IMR-90 (cell line): ENCODE data around the gene CKAP2L. TPM values are rescaled to one million over a fixed set of nuclear protein-coding genes. Genes with fewer than 3 reads are reported as not detected.

Experiments used
- ATAC-seq: fragments of 200-7000 bp; cut with Tn5 transposase; 2 replicates; pipeline ENCODE4 v1.9.1; 2020; ENCODE audit warnings: low read depth, mild to moderate bottlenecking, moderate library complexity
- BruUV-seq: library from RNA; stranded (reverse); fragments of 400-500 nt; replicated peaks from 2 replicates; lab custom pipeline; 2021; lab: Mats Ljungman, UMichigan
- CTCF ChIA-PET: fragments of 300-600 bp; formaldehyde crosslinking; extraction: SDS; loops from one replicate; lab custom pipeline; 2021; ENCODE audit warnings: antibody characterized with exemption; lab: Yijun Ruan, JAX
- POLR2A ChIA-PET: fragments of 300-600 bp; sonication (Branson Sonifier 250); formaldehyde crosslinking; loops from one replicate; lab custom pipeline; 2022; ENCODE audit warnings: antibody characterized with exemption; ENCODE audit not compliant: unreplicated experiment; lab: Charles Lee
- DNase-seq: peaks from one replicate; pipeline ENCODE4 v3.0.0; 2013
- H2AFZ ChIP-seq: replicated peaks from 2 replicates; pipeline ENCODE3; 2013; ENCODE audit warnings: low read length, mild to moderate bottlenecking; ENCODE audit not compliant: poor library complexity
- H2AK5ac ChIP-seq: 2 replicates; pipeline ENCODE4 v1.6.1; 2013; ENCODE audit warnings: low read depth, low read length, inconsistent platforms
- H2AK9ac ChIP-seq: replicated peaks from 2 replicates; pipeline ENCODE3; 2013; ENCODE audit warnings: mild to moderate bottlenecking, low read depth, low read length, moderate library complexity; ENCODE audit not compliant: poor library complexity
- H2BK120ac ChIP-seq: 2 replicates; pipeline ENCODE4 v1.6.1; 2013; ENCODE audit warnings: low read depth, low read length, inconsistent platforms
- H2BK15ac ChIP-seq: 3 replicates; pipeline ENCODE4 v1.6.1; 2013; ENCODE audit warnings: low read depth, low read length, inconsistent platforms
- H2BK20ac ChIP-seq: 2 replicates; pipeline ENCODE4 v1.6.1; 2013; ENCODE audit warnings: low read depth, mild to moderate bottlenecking, inconsistent platforms, low read length, moderate library complexity
- H2BK5ac ChIP-seq: 2 replicates; pipeline ENCODE4 v1.6.1; 2013; ENCODE audit warnings: mild to moderate bottlenecking, low read depth, low read length, inconsistent platforms; ENCODE audit not compliant: poor library complexity, severe bottlenecking
- H3K14ac ChIP-seq: replicated peaks from 2 replicates; pipeline ENCODE4 v1.6.1; 2013; ENCODE audit warnings: low read depth, low read length, inconsistent platforms
- H3K18ac ChIP-seq: 2 replicates; pipeline ENCODE4 v1.6.1; 2013; ENCODE audit warnings: low read depth, low read length, control low read depth
- H3K23ac ChIP-seq: 2 replicates; pipeline ENCODE4 v1.6.1; 2013; ENCODE audit warnings: low read depth, low read length, inconsistent platforms
- H3K27ac ChIP-seq: 2 replicates; pipeline ENCODE4 v1.5.1; 2013; ENCODE audit warnings: mild to moderate bottlenecking, control low read depth, low read length; ENCODE audit not compliant: insufficient read depth
- H3K27me3 ChIP-seq: 2 replicates; pipeline ENCODE4 v1.6.1; 2013; ENCODE audit warnings: low read length; ENCODE audit not compliant: control insufficient read depth, insufficient read depth
- H3K36me3 ChIP-seq: 2 replicates; pipeline ENCODE4 v1.6.1; 2013; ENCODE audit warnings: low read length, mixed read lengths; ENCODE audit not compliant: control insufficient read depth, insufficient read depth
- H3K4ac ChIP-seq: 2 replicates; pipeline ENCODE4 v1.6.1; 2013; ENCODE audit warnings: low read depth, low read length, inconsistent platforms
- H3K4me1 ChIP-seq: 2 replicates; pipeline ENCODE4 v1.6.1; 2013; ENCODE audit warnings: low read length, mixed read lengths; ENCODE audit not compliant: control insufficient read depth, insufficient read depth
- H3K4me2 ChIP-seq: 2 replicates; pipeline ENCODE4 v1.6.1; 2013; ENCODE audit warnings: low read depth, mild to moderate bottlenecking, control low read depth, low read length, moderate library complexity
- H3K4me3 ChIP-seq: 2 replicates; pipeline ENCODE4 v1.5.1; 2013; ENCODE audit warnings: low read depth, mild to moderate bottlenecking, control low read depth, low read length, moderate library complexity; ENCODE audit not compliant: insufficient read depth
- H3K56ac ChIP-seq: 2 replicates; pipeline ENCODE4 v1.6.1; 2013; ENCODE audit warnings: low read length, inconsistent platforms; ENCODE audit not compliant: insufficient read depth; ENCODE audit errors: extremely low read depth
- H3K79me1 ChIP-seq, 2 experiments: 2 replicates each; pipeline ENCODE4 v1.6.1; 2013; ENCODE audit warnings: low read length in 2 of 2, inconsistent platforms in 1 of 2, low read depth in 1 of 2
- H3K9ac ChIP-seq: 2 replicates; pipeline ENCODE4 v1.6.1; 2013; ENCODE audit warnings: low read depth, low read length, control low read depth
- H3K9me1 ChIP-seq: 2 replicates; pipeline ENCODE4 v1.6.1; 2013; ENCODE audit warnings: low read length, inconsistent platforms; ENCODE audit not compliant: insufficient read depth
- H3K9me3 ChIP-seq: 2 replicates; pipeline ENCODE4 v1.6.1; 2013; ENCODE audit warnings: low read length; ENCODE audit not compliant: control insufficient read depth, insufficient read depth
- H4K20me1 ChIP-seq: 2 replicates; pipeline ENCODE4 v1.6.1; 2013; ENCODE audit warnings: low read length, inconsistent platforms; ENCODE audit not compliant: insufficient read depth
- H4K5ac ChIP-seq: 2 replicates; pipeline ENCODE4 v1.6.1; 2013; ENCODE audit warnings: mild to moderate bottlenecking, low read depth, low read length, control low read depth
- H4K8ac ChIP-seq, 2 experiments: 2 replicates each; pipeline ENCODE4 v1.6.1; 2013; ENCODE audit warnings: low read depth in 2 of 2, low read length in 2 of 2, control low read depth in 1 of 2, inconsistent platforms in 1 of 2
- H4K91ac ChIP-seq: 2 replicates; pipeline ENCODE4 v1.6.1; 2013; ENCODE audit warnings: low read depth, low read length, inconsistent platforms; ENCODE audit not compliant: insufficient read depth
- BHLHE40 ChIP-seq: fragments of 150-350 bp; IDR thresholded peaks from 2 replicates; pipeline ENCODE4 v1.6.1; 2016; ENCODE audit warnings: mild to moderate bottlenecking, low read depth, low read length
- CEBPB ChIP-seq: IDR thresholded peaks from 2 replicates; pipeline ENCODE4 v1.6.1; 2012; ENCODE audit warnings: low read depth, low read length, improper control_type of control experiment
- CHD1 ChIP-seq: IDR thresholded peaks from 2 replicates; pipeline ENCODE4 v1.6.1; 2012; ENCODE audit warnings: low read depth, low read length, improper control_type of control experiment
- CTCF ChIP-seq: conservative IDR thresholded peaks from 2 replicates; pipeline ENCODE4 v1.5.1; 2012; ENCODE audit warnings: mild to moderate bottlenecking, low read depth, low read length, improper control_type of control experiment
- FOS ChIP-seq: fragments of 150-350 bp; IDR thresholded peaks from 2 replicates; pipeline ENCODE4 v1.6.1; 2016; ENCODE audit warnings: low read depth, low read length
- MAFK ChIP-seq: IDR thresholded peaks from 2 replicates; pipeline ENCODE4 v1.6.1; 2012; ENCODE audit warnings: low read depth, low read length, improper control_type of control experiment
- MAZ ChIP-seq: IDR thresholded peaks from 2 replicates; pipeline ENCODE4 v1.6.1; 2012; ENCODE audit warnings: low read depth, mild to moderate bottlenecking, low read length, improper control_type of control experiment, moderate library complexity, borderline replicate concordance
- MXI1 ChIP-seq: IDR thresholded peaks from 2 replicates; pipeline ENCODE4 v1.6.1; 2012; ENCODE audit warnings: low read depth, mild to moderate bottlenecking, low read length, moderate library complexity, borderline replicate concordance
- NFE2L2 ChIP-seq: fragments of 150-350 bp; IDR thresholded peaks from 2 replicates; pipeline ENCODE4 v1.6.1; 2016; ENCODE audit warnings: low read depth, mild to moderate bottlenecking, low read length
- POLR2A ChIP-seq: IDR thresholded peaks from 2 replicates; pipeline ENCODE4 v1.6.1; 2012; ENCODE audit warnings: mild to moderate bottlenecking, low read depth, low read length
- RAD21 ChIP-seq: IDR thresholded peaks from 2 replicates; pipeline ENCODE4 v1.6.1; 2012; ENCODE audit warnings: low read length, improper control_type of control experiment
- RCOR1 ChIP-seq: IDR thresholded peaks from 2 replicates; pipeline ENCODE4 v1.6.1; 2012; ENCODE audit warnings: mild to moderate bottlenecking, low read length, improper control_type of control experiment; ENCODE audit not compliant: insufficient replicate concordance
- RFX5 ChIP-seq: IDR thresholded peaks from 2 replicates; pipeline ENCODE4 v1.8.0; 2012; ENCODE audit warnings: low read depth, mild to moderate bottlenecking, low read length, moderate library complexity
- SMC3 ChIP-seq: fragments of 150-350 bp; IDR thresholded peaks from 2 replicates; pipeline ENCODE4 v1.6.1; 2016; ENCODE audit warnings: low read depth, mild to moderate bottlenecking, antibody characterized with exemption, low read length, moderate library complexity
- WGBS, 2 experiments: methylation state at CpG; one replicate each; pipeline versions ENCODE4 v1.1.5 to v1.1.7; 2013; ENCODE audit warnings: missing lambda C conversion rate in 2 of 2; ENCODE audit not compliant: insufficient read length in 1 of 2; ENCODE audit errors: extremely low coverage in 2 of 2; 5-methylcytosine and 5-hydroxymethylcytosine counted together
- dilution Hi-C: fragments of 300-500 bp; cut with HindIII; formaldehyde crosslinking; loops from one replicate; pipeline ENCODE4 v1.14.3; 2018; ENCODE audit warnings: low sequenced_read_pairs; ENCODE audit not compliant: unreplicated experiment
- in situ Hi-C: fragments of 300-500 bp; cut with MboI; formaldehyde crosslinking; loops from 3 replicates; pipeline ENCODE4 v1.14.3; 2019; ENCODE audit warnings: low sequenced_read_pairs, inconsistent platforms, mixed read lengths
- intact Hi-C: fragments of 100-400 bp; cut with micrococcal nuclease; formaldehyde crosslinking; loops from 2 replicates; pipeline ENCODE4 v1.10.0; 2022
- polyA plus RNA-seq, 3 experiments: library from polyadenylated mRNA; depleted of rRNA; stranded (reverse); fragments of >200 nt; gene quantifications; 2 replicates each; pipeline ENCODE4 v1.2.3, GENCODE V29; 2012; ENCODE audit warnings: low replicate concordance in 1 of 3
- total RNA-seq: library from RNA; depleted of rRNA; stranded (reverse); fragments of >200 nt; gene quantifications from 2 replicates; pipeline ENCODE4 v1.2.3, GENCODE V29; 2012
- TF ChIP-seq, protein P1 (sequence below): fragments of 150-350 bp; IDR thresholded peaks from 2 replicates; pipeline ENCODE4 v1.6.1; 2016; ENCODE audit warnings: low read depth, mild to moderate bottlenecking, low read length, moderate library complexity, borderline replicate concordance
- TF ChIP-seq, protein P2 (sequence below): fragments of 150-350 bp; IDR thresholded peaks from 2 replicates; pipeline ENCODE4 v1.6.1; 2017; ENCODE audit warnings: mild to moderate bottlenecking, antibody characterized with exemption, low read length, low read depth

CKAP2L gene
- total and polyA plus RNA-seq, 2 of the 4 experiments (the other 2 are of a cell fraction): 6.4 to 9.9 TPM

- dilution Hi-C loops: no loop called here
- H2BK20ac ChIP-seq: no peak overlapping the region
- no peak overlapping the region for H3K14ac ChIP-seq
- no peaks in the 10 kb centered on the region for H4K20me1 ChIP-seq
- H2BK5ac ChIP-seq: no peak overlapping the region
- H2AFZ ChIP-seq: no peak overlapping the region
- no peaks in the 10 kb centered on the region for H3K4me1 ChIP-seq
- H3K27ac ChIP-seq: no peak overlapping the region
- no peak for TF ChIP-seq BHLHE40
- no peak for TF ChIP-seq MAFK
- TF ChIP-seq, protein P1, sequence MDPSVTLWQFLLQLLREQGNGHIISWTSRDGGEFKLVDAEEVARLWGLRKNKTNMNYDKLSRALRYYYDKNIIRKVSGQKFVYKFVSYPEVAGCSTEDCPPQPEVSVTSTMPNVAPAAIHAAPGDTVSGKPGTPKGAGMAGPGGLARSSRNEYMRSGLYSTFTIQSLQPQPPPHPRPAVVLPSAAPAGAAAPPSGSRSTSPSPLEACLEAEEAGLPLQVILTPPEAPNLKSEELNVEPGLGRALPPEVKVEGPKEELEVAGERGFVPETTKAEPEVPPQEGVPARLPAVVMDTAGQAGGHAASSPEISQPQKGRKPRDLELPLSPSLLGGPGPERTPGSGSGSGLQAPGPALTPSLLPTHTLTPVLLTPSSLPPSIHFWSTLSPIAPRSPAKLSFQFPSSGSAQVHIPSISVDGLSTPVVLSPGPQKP: no peak
- no peak for TF ChIP-seq RAD21
- no peak for TF ChIP-seq CEBPB
- TF ChIP-seq CHD1: no peak
- TF ChIP-seq POLR2A: no peak
- no peak for TF ChIP-seq CTCF
- no peak for TF ChIP-seq SMC3
- TF ChIP-seq MAZ: no peak
- TF ChIP-seq RFX5: no peak
- no peak for TF ChIP-seq RCOR1
- no peak for TF ChIP-seq FOS
- TF ChIP-seq NFE2L2: no peak
- TF ChIP-seq MXI1: no peak
- TF ChIP-seq, protein P2, sequence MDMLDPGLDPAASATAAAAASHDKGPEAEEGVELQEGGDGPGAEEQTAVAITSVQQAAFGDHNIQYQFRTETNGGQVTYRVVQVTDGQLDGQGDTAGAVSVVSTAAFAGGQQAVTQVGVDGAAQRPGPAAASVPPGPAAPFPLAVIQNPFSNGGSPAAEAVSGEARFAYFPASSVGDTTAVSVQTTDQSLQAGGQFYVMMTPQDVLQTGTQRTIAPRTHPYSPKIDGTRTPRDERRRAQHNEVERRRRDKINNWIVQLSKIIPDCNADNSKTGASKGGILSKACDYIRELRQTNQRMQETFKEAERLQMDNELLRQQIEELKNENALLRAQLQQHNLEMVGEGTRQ: no peak
- no peak overlapping the region for H2BK15ac ChIP-seq
- H3K4me2 ChIP-seq: no peak overlapping the region
- no peak overlapping the region for H2BK120ac ChIP-seq
- no peak overlapping the region for H4K8ac ChIP-seq
- BruUV-seq: no TSS peak
- no peak overlapping the region for H3K4me3 ChIP-seq
- no peak overlapping the region for H3K4ac ChIP-seq
- H3K36me3 ChIP-seq: no peaks in the 10 kb centered on the region
- H3K9me1 ChIP-seq: no peaks in the 10 kb centered on the region
- H3K23ac ChIP-seq: no peak overlapping the region
- no CpG with 5 or more reads among the region's 3 CpGs for WGBS, 2 experiments
- in situ Hi-C loops: no loop called here
- H3K79me1 ChIP-seq: no peaks in the 10 kb centered on the region
- no peaks in the 10 kb centered on the region for H3K27me3 ChIP-seq
- H4K91ac ChIP-seq: no peak overlapping the region
- POLR2A ChIA-PET: no interaction called here
- no peak overlapping the region for H3K9ac ChIP-seq
- DNase-seq (no peak), ATAC-seq (no peak)
- no peak overlapping the region for H3K56ac ChIP-seq
- no peaks in the 10 kb centered on the region for H3K9me3 ChIP-seq
- H4K5ac ChIP-seq: no peak overlapping the region
- CTCF ChIA-PET: interaction anchor here (1.4 kb wide), 1 partner anchor 167 kb away, joined by 4 read pairs; no protein-coding TSS in a partner anchor
- intact Hi-C loops: no loop called here
- no peak overlapping the region for H3K18ac ChIP-seq
- no peak overlapping the region for H2AK9ac ChIP-seq
- no peak overlapping the region for H2AK5ac ChIP-seq
These were observed 10.3 kb upstream of the CKAP2L start for GRCh38 chr2:112774536-112775285.
